HG02798 (cell line): ENCODE measurements around the gene LRRC37A.
"Not testable (repeated sequence)": the region's sequence is repeated elsewhere in the genome, so short reads cannot be mapped to it uniquely, and the experiment has no call there.

Experiments
- ATAC-seq: cut with Tn5 transposase; IDR thresholded peaks from one replicate; pipeline ENCODE4 v1.9.1; 2021; ENCODE audit warnings: mild to moderate bottlenecking; ENCODE audit not compliant: unreplicated experiment, poor library complexity

The LRRC37A gene

DNA sequence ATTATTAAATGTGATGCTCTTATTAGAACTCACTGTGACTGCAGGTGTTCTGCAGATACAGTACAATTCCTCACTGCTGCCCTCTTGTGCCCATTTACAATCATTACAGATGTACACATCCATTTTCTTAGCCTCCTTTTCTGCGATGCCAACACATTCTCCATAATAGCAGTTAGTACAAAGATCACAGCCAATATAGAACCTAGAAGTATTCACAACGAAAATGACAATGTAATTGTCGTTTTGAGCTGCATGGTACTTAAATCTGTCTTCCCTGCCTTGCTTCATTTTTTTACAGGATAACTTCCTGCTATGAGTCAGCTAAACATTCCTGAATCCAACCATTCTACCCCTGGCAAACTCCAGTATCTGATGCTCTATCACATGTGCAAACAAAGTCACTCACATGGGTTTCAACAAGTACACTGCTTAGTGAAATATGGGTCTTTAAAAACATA lies 8.1 kb upstream of the LRRC37A start:
- ATAC-seq = not testable (repeated sequence)

DNA sequence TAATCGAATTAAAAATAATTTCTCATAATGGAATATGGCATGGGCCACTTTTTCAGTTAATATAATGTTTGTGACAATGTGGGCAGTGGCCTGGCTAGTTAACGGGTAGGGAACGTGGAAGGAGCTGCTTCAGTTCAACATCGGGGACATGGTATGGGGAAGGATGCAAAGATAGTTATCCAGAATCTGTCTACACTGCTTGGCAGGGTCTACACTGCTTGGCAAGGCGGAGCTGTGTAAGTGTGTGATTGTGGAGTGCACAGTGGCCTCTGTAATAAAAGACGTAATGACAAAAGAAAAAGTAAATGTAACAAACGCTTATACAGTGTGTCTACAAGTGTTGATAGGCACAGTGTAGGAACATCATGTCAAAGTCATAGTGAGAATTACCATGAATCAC lies 7.3 kb upstream of the LRRC37A start:
- ATAC-seq = not testable (repeated sequence)

DNA sequence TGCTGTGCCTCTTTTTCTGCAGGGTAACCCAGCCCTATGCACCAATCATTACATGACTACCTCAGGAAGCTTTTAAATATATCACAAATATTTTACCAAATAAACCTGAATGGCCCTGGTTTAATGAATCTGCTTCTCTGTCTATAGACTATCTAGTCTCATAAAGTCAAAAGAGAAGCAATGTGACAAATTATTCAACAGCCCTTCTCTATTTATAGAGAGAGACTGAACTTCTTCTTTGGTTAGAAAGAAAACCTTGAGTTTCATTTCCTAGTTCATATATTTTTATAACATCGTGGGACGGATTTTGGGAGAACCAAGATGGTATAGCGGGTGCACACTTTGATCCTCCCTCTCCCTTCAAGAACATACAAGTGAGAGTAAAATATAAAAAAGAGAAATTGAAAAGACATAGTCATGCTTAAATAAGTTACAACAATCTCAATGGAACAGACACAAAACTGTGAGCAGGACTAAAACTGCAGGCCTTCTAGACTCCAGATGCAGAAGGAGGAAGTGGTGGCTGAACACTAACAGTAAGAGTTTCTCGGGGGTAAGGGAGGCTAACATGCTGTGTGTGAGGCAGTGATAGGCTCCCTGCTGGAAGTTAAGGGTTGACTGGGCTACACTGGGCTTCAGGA lies 3.9 kb upstream of the LRRC37A start:
- ATAC-seq = peak; percentile 92

DNA sequence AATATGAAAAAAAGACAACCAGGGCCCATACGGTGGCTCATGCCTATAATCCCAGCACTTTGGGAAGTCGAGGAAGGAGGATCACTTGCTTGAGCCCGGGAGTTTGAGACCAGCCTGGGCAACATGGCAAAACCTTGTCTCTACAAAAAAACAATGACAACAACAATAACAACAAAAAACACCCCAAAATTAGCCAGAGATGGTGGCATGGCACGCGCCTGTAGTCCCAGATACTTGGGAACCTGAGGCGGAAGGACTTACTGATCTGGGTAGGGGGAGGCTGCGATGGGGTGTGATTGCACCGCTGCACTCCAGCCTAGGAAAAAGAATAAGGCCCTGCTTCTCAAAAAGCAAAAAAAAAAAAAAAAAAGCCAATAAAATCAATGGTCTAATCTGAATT lies 3.3 kb upstream of the LRRC37A start:
- ATAC-seq = not testable (repeated sequence)

DNA sequence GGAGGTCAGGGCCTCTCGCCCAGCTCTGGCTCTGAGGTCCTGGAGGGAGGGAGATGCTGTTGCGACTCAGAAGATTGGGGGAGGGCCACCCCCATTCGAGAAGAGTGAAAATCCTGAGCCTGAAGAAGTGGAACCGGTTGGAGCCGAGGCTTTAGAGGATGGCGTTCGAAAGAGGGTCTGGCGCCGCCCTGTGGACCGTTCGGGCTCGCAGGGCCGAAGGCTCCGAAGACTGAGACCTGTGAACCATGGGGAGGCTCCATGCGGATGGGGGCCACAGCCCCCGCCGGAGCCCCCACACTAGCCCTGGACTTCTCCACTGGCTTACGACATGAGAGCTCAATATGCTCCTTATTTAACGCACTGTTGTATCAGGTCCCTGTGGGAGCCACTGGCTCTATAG lies 46.3 kb downstream of the LRRC37A start:
- not testable (repeated sequence) for ATAC-seq

DNA sequence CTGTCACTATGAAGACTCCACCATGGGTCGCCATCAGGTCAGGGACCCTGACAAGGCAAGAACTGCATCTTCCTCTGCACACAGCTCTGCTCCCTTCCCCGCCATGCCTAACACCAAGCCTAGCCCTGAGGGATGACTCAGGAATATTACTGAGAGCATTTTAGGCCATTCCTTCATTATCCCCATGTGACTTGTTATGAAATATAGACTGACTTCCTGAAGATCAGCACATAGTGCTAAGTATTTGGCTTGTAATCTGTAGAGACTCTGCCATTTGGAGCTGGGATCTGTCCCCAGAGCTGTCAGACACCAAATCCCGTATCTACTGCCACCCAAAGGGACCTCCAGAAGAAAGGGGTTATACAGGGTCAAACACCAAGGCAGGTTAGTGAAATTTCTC lies 47.2 kb downstream of the LRRC37A start:
- ATAC-seq = not testable (repeated sequence)

DNA sequence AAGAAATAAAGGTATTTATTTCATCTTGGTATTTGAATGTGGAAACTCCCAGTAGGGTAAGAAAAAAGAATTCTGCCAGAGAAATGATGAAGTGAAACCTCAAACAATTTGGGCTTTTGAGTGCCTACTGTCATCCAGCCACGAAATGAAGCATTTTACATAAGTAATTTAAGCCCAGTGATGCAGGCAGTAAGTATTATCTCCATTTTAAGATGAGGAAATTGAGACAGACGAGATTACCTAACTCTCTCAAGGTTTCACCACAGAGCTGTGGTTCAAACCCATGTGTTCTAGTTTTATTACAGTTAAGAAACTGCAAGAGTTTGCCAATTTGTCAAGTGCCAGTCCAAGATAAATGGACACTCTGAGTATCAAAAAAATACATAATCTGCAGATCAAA lies 53.4 kb downstream of the LRRC37A start:
- ATAC-seq = not testable (repeated sequence)

DNA sequence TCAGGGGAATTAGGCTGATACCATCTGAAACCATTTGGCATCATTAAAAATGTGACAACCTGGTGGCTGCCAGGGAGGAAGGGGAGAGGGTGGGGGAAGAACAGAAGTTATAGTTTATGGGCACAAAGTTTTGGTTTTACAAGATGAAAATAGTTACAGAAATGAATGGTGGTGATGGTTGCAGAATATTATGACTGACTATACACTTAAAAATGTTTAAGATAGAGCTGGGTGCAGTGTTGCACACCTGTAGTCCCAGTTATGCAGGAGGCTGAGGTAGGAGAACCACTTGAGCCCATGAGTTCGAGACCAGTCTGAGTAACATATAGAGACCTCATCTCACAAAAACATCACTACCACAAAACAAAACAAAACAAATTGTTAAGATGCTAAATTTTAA lies 54.1 kb downstream of the LRRC37A start:
- not testable (repeated sequence) for ATAC-seq

DNA sequence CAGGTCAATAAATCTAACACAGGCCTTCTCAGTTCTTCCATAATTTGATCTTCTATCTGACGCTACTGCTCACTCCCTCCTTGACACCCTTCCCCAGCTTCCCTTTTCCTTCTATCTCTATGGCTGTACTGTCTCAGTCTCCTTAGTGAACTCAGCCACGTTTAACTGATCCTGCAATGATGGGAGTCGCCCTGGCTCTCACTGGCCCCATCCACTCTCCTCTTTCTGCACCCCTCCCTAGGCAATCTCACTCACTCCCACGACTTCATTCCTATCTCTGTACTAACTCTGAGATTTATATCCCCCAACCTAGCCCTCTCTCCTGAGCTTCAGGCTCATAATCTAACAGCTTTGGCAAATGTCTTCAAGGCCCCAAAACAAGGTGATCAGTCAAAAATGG lies 58.9 kb downstream of the LRRC37A start:
- not testable (repeated sequence) for ATAC-seq

DNA sequence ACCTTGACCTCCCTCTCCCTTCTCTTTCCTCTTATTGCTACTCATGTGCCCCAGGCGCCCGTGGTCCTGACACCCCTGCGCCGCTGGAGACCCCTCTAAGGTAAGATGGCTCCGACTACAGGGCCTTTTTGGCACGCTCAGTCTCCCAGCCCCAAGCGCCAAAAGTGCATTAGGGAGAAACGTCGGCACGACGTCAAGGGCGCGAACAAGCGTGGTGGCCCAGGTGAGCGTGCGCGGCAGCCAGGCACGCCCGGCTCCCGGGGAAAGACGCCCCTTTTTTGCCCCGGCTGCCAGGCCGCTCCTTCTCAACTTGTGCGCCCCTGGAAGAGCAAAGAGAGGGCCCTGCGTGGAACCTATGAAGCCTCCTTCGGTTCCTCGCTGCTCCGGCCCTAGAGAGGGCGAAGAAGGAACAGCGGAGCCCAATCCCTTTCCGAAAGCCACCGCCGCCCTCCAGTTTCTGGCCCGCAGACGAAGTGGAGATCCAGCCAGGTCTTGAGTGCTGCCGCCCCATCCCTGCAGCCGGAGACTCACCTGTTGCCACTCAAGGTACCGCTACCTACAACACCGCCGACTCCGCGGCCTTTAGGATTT lies 66.3 kb downstream of the LRRC37A start:
- peak; percentile 51 for ATAC-seq

DNA sequence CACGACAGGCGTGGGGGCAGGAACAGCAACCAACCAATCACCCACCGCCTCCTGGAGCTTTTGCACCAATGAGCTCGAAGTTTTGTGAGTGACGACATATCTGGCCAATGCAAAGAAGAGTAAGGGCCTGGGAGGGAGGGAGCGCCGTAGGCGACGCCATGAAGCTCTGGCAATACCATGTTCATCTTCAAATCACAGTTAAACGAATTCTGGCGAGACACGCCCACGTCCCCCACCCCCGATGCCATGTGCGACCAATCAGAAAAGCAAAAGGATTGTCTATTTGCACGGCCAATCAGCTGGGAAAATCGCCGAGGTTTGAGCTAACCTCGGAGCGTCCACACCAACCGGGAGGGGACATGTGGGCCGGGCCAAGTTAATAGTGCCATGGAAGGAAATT lies 66.8 kb downstream of the LRRC37A start, which contains the start of gene ARL17B:
Gene ARL17B, minus strand, starts transcription at position 12 of the 400 bp plus-strand sequence. CDS start 3,369 bp downstream, outside the sequence.
- peak; percentile 88 for ATAC-seq

DNA sequence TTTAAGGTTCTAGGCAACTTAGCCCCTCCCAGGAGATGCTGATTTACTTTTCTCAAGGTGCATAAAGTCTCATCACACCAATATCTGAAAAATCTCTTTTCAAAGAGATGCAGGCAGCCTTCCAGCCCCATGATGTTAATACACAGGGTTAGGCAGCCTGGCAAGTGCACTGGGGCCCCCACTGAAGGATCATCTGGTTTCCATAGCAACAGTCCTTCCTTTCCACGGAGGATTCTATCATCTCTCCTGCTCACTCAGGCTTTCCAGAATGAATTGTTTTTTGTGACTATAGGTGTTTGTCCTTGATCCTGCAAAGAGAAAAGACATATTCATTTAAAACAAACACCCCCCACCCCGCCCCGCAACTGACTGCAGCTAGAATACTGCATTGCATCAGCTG lies 72.6 kb downstream of the LRRC37A start:
- not testable (repeated sequence) for ATAC-seq

DNA sequence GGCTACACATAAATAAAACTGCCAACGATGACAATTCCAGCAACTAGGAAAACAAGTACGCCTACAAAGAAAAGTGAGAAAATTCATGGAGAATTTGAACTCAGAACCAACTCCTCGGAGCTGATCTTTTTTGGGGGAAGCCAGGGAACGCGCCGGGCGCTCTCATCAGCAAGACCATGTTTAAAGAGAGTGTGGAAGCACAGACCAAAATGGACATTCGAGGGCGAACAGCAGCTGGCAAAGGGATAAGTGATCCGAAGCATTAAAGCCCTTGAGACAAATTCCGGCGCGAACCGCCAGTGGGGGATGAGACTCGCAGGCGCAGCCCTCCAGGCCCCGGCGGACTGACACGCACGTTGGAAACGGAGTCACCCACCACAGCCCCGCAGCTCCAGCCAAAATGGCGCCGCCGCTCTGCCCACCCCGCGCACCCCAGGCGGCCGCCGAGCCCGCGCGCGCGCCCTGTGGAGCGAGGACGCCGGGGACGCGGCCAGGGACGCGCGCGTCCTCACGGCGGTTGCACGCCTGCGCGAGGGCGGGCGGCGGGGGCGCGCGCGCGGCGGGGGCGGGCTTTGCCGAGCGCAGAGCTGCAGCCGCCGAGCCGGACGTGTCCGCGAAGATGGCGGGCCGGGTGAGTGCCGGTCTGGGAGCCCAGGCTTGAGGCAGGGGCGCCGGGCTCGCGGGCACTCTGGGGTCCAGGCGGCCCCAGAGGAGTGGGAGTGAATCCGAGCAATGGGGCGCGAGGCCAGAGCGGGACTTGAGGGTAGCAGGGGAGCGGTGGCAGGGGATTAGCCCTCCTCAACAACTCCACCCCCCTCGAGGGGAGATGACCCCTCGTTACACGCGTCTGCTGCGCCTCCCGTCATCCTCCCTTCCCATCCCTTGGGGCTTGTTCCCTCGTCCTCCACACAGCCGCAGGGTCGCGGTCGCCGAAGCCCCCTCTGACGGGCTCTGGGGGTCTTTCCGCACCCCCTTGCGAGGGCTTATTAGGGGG lies 77.6 kb downstream of the LRRC37A start:
- ATAC-seq = peak; percentile 88

DNA sequence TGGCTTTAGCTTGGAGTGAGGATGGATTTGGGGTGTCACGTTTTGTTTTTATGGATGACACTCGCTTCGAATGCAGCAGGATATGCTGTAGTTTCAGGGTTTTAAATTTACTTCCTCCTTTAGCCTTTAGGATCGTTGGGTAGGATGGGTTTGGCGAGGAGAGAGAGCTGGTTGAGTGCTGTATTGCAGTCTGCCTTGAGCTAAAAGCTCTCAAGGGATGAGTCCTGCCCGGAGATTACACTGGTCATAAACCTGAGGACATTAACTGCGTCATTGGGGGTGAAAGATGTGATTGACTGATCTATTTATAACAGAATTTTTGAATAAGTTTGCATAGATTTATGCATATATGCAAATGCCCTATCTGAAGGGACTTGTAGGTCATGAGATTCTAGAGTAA lies 78.5 kb downstream of the LRRC37A start:
- ATAC-seq = peak; percentile 26

DNA sequence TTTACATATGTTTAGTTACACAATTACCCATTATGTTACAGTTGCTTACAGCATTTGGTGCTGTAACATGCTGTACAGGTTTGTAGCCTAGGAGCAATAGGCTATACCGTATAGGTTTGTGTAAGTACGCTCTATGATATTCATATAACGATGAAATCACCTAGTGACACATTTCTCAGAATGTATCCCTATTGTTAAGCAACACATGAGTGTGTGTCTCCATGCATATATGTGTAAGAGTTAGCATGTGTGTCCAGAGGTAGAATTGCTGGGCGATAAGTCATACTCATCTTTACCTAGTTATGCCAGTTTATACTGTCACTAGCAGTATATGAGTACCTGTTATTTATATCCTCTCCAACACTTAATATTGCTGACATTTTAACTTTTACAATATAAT lies 88.2 kb downstream of the LRRC37A start:
- not testable (repeated sequence) for ATAC-seq

DNA sequence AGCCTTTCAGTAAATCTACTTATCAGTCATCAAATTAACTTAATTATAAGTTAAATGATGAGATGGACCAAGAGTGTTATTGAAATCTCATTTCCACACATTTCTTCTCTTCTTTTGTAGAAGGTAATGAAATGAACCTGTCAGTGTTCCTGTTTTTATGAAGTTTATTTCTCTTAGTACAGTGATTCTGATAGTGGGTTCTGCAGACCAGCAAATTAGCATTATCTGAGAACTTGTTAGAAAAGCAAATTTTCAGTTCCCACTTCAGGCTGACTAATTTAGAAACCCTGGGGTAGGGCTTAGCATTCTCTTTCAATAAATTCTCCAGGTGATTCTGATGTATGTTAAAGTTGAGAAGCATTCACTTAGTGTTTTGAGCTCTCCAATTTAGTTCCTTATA lies 90.6 kb downstream of the LRRC37A start:
- not testable (repeated sequence) for ATAC-seq
